Smooth muscle cell of the brain vasculature (primary cell): ENCODE data around the gene DNAH10.

Experiments
- DNase-seq: peaks from one replicate; pipeline ENCODE4 v3.0.0-alpha.2; 2012; ENCODE audit warnings: low read depth, low spot score

The DNAH10 gene

GRCh38 chr12:123843912-123844748 is 82.0 kb downstream of the DNAH10 start:
- DNase-seq: no peak

DNA sequence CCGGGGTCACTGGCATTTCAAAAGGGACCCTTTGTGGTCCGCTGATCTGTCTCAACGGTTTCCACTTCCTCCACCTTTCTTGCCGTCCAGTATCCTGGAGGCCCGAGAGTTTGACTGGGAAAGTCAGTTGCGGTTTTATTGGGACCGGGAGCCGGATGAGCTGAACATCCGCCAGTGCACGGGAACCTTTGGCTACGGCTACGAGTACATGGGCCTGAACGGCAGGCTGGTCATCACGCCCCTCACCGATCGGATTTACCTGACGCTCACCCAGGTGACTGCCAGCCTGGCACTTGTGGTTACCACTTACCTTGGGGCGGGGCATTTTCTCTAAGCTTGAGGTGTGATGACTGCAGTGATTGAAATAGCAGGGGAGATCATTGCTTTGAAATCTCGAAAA is 83.8 kb downstream of the DNAH10 start:
- no peak for DNase-seq

DNA sequence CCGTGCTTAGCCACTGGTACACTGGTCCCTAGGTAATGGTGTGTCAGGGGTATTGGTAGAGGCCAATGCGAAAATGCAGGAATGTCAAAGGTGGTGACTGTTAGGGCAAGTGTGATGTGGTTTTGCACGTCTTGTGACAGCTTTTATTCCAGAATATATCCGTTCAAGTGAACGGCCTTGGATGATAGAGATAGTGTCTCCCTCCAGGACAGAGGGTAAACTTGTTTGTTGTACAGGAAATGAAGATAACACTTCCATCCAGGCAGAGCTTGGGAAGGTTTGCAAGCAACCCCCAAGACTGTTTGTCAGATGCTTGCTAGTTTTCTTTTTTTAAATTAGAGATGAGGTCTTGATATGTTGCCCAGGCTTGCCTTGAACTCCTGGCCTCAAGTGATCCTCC is 84.2 kb downstream of the DNAH10 start:
- no peak for DNase-seq

DNA sequence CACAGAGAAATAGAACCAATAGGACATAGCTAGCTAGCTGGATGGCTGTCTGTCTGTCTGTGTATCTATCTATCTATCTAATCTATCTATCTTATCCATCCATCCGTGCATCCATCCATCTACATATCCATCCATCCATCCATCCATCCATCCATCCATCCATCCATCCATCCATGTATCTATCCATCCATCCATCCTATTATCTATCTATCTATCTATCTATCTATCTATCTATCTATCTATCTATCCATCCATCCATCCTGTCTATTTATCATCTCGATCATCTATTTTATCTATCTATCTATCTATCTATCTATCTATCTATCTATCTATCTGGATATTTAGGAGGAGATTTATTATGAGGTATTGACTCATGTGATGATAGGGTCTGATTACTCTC is 84.9 kb downstream of the DNAH10 start:
- DNase-seq: no peak

- DNase-seq: no peak
Measured at GRCh38 chr12:123847876-123848275, 85.8 kb downstream of the DNAH10 start.

GRCh38 chr12:123849517-123849916 is 87.4 kb downstream of the DNAH10 start:
- DNase-seq: no peak

GRCh38 chr12:123850246-123851134 is 88.4 kb downstream of the DNAH10 start:
- DNase-seq: no peak

GRCh38 chr12:123853396-123854070 is 91.4 kb downstream of the DNAH10 start:
- DNase-seq: no peak

GRCh38 chr12:123854232-123854631 is 92.1 kb downstream of the DNAH10 start:
- DNase-seq: no peak

GRCh38 chr12:123854918-123855317 is 92.8 kb downstream of the DNAH10 start:
- no peak for DNase-seq

GRCh38 chr12:123856681-123857080 is 94.6 kb downstream of the DNAH10 start:
- DNase-seq: no peak

GRCh38 chr12:123858176-123858575 is 96.1 kb downstream of the DNAH10 start:
- no peak for DNase-seq

DNA sequence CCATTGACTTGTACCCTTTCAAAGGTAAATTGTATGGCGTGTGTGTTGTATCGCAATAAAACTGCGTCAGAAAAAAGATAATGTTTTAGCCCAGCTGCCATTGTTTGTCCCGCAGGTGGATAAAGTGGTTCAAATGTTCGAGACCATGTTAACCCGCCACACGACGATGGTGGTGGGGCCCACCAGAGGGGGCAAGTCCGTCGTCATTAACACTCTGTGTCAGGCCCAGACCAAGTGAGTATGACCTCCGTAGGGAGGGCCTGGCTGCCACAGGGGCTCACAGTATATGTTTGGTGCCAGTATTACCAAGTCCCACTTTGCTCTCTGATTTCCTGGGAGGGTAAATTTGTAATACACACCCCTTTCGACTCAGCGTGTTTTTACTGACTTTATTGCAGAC is 96.9 kb downstream of the DNAH10 start:
- no peak for DNase-seq

GRCh38 chr12:123860377-123860776 is 98.3 kb downstream of the DNAH10 start:
- no peak for DNase-seq

DNA sequence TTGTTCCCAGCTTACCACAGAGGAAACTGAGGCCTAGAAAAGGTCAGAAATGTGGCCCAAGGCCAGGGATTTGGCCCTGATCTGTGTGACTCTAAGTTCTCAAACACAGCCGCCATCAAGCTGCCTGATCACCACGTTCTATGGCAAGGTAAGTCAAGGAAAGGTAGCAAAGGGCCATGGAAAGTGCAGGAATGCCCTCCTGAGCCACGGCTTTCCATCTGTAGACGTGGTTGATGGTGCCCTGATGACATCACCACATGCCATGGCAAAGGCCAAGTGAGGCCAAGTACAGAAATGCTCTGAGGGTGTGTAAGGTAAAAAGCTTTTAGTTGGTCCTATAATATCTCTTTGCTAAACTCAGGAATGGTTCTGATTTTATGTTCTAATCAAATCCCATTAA is 99.3 kb downstream of the DNAH10 start:
- DNase-seq: no peak

GRCh38 chr12:123867141-123867540 is 105.0 kb downstream of the DNAH10 start:
- DNase-seq: no peak

GRCh38 chr12:123868791-123869190 is 106.7 kb downstream of the DNAH10 start:
- DNase-seq: no peak

DNA sequence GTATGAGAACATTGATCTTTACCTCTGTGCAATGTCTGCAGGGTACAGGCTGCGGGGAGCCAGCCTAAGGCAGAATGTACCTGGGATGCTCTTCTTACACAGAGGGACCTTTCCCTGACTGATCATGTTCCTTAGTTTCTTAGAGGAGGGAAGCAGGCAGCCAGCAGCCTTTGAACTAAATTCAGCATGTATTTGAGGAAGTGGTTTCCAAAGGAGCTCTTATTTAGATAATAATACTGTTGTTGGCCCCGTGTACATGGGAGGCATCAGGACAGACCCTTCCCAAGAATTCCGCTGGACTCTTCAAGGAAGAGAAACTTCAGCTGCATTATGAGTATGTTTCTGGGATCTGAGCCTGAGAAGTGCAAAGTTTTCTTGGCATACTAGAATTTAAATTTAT is 111.7 kb downstream of the DNAH10 start:
- DNase-seq: no peak

GRCh38 chr12:123877968-123878367 is 115.9 kb downstream of the DNAH10 start:
- no peak for DNase-seq

GRCh38 chr12:123879101-123879500 is 117.0 kb downstream of the DNAH10 start:
- no peak for DNase-seq

DNA sequence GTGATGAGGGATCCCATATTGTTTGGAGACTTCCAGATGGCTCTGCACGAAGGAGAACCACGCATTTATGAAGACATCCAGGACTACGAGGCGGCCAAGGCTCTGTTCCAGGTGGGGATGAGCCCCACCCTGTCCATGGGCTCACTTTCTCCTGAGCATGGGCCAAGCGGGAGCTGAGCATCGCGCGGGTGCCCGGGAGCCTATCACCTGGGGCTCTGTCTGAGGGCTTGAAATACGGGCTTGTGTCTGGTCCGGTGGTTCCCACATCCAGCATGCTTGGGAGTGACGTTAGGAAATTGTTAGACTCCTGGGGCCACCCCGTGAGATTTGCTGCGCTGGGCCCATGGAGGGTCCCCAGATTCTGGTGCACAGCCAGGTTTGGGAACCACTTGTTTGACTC is 117.6 kb downstream of the DNAH10 start:
- DNase-seq: no peak

- DNase-seq: no peak
Measured at GRCh38 chr12:123882161-123882705, 120.1 kb downstream of the DNAH10 start.
